ENCODE results near the gene PAM.

GRCh38 chr5:102920762-102921161 lies 165.7 kb downstream of the PAM start:
- TF ChIP-seq POLR2AphosphoS5 (IDR thresholded peaks at IDR 0.05; ENCODE audit: low read depth, low read length), result no peak
- no peak for TF ChIP-seq POLR2A (IDR thresholded peaks at IDR 0.05; ENCODE audit: low read depth, low read length)
- no peak for TF ChIP-seq TAF1 (IDR thresholded peaks at IDR 0.05; ENCODE audit: low read depth, low read length)
- no peak for TF ChIP-seq POU2F2 (IDR thresholded peaks at IDR 0.05; ENCODE audit: low read depth, low read length)

All from GM12891 (cell line).